Keratinocyte (primary cell): ENCODE measurements around the gene DEUP1. TPM values are rescaled to one million over a fixed set of nuclear protein-coding genes. Genes with fewer than 3 reads are reported as not detected.

Experiments used
- DNase-seq: peaks from one replicate; pipeline ENCODE4 v3.0.0-alpha.2; 2011; ENCODE audit warnings: low read depth, missing footprints, low spot score
- FAIRE-seq: peaks from 2 replicates; lab custom pipeline; 2011; peaks lifted over from hg19 to GRCh38; lab: Jason Lieb, UNC
- H2AFZ ChIP-seq: 2 replicates; pipeline ENCODE4 v1.6.0; 2012; ENCODE audit warnings: low read length, control low read depth, inconsistent platforms; ENCODE audit not compliant: control insufficient read depth
- H3K27ac ChIP-seq: 2 replicates; pipeline ENCODE4 v1.5.1; 2011; ENCODE audit warnings: low read length; ENCODE audit not compliant: control insufficient read depth, insufficient read depth
- H3K27me3 ChIP-seq: 3 replicates; pipeline ENCODE4 v1.6.0; 2011; ENCODE audit warnings: low read length; ENCODE audit not compliant: control insufficient read depth, insufficient read depth; ENCODE audit errors: extremely low read depth
- H3K36me3 ChIP-seq, 2 experiments: 2 replicates in 1 of 2; 3 replicates in 1 of 2; pipeline ENCODE4 v1.5.1; 2011; ENCODE audit warnings: low read length in 2 of 2, mild to moderate bottlenecking in 1 of 2; ENCODE audit not compliant: control insufficient read depth in 2 of 2, insufficient read depth in 2 of 2; ENCODE audit errors: extremely low read depth in 1 of 2
- H3K4me1 ChIP-seq: 3 replicates; pipeline ENCODE4 v1.5.1; 2011; ENCODE audit warnings: low read length; ENCODE audit not compliant: control insufficient read depth, insufficient read depth; ENCODE audit errors: extremely low read depth
- H3K4me2 ChIP-seq: 3 replicates; pipeline ENCODE4 v1.6.0; 2011; ENCODE audit warnings: low read depth, low read length; ENCODE audit not compliant: control insufficient read depth, insufficient read depth; ENCODE audit errors: extremely low read depth
- H3K4me3 ChIP-seq, 3 experiments: fragments of 200-600 bp in 1 of 3; sonication (generic) in 1 of 3; 2 replicates in 2 of 3; 3 replicates in 1 of 3; pipeline ENCODE4 v1.5.1; 2011 to 2016; ENCODE audit warnings: low read length in 3 of 3, mild to moderate bottlenecking in 3 of 3, control low read depth in 2 of 3, inconsistent platforms in 1 of 3, low read depth in 1 of 3, mixed read lengths in 1 of 3, mixed run types in 1 of 3, moderate library complexity in 1 of 3; ENCODE audit not compliant: control insufficient read depth in 2 of 3, insufficient read depth in 2 of 3; ENCODE audit errors: extremely low read depth in 1 of 3
- H3K79me2 ChIP-seq: 2 replicates; pipeline ENCODE4 v1.6.0; 2012; ENCODE audit warnings: low read length; ENCODE audit not compliant: control insufficient read depth, insufficient read depth
- H3K9ac ChIP-seq: 3 replicates; pipeline ENCODE4 v1.6.0; 2011; ENCODE audit warnings: low read length; ENCODE audit not compliant: control insufficient read depth, insufficient read depth; ENCODE audit errors: extremely low read depth
- H3K9me1 ChIP-seq: 3 replicates; pipeline ENCODE4 v1.6.0; 2011; ENCODE audit warnings: low read length; ENCODE audit not compliant: control insufficient read depth, insufficient read depth; ENCODE audit errors: extremely low read depth
- H3K9me3 ChIP-seq: 2 replicates; pipeline ENCODE4 v1.5.1; 2012; ENCODE audit warnings: low read depth, low read length; ENCODE audit not compliant: control insufficient read depth
- H4K20me1 ChIP-seq: 3 replicates; pipeline ENCODE4 v1.6.0; 2011; ENCODE audit warnings: low read length; ENCODE audit not compliant: control insufficient read depth, insufficient read depth; ENCODE audit errors: extremely low read depth
- CTCF ChIP-seq, 3 experiments: IDR thresholded peaks in 1 of 3; conservative IDR thresholded peaks in 1 of 3; optimal IDR thresholded peaks in 1 of 3; 2 replicates in 2 of 3; 3 replicates in 1 of 3; pipeline versions ENCODE3 to v1.5.1; 2011; ENCODE audit warnings: low read length in 3 of 3, mild to moderate bottlenecking in 3 of 3, moderate library complexity in 2 of 3, control low read depth in 1 of 3, inconsistent platforms in 1 of 3; ENCODE audit not compliant: insufficient read depth in 2 of 3; ENCODE audit errors: extremely low read depth in 1 of 3
- EZH2 ChIP-seq: IDR thresholded peaks from one replicate; pipeline ENCODE4 v1.6.1; 2012; ENCODE audit warnings: inconsistent platforms, mild to moderate bottlenecking, low read length, moderate library complexity
- dilution Hi-C: fragments of 300-500 bp; cut with MboI; formaldehyde crosslinking; loops from one replicate; pipeline ENCODE4 v1.7.0; 2020; ENCODE audit warnings: low sequenced_read_pairs; ENCODE audit not compliant: extremely low pct_ligation_motif_present
- polyA plus RNA-seq, 5 experiments: library from polyadenylated mRNA; depleted of rRNA in 3 of 5; stranded (reverse) in 3 of 5; stranded (forward) in 1 of 5; unstranded in 1 of 5; fragments of >200 nt; gene quantifications; 1 replicate in 1 of 5; 2 replicates in 3 of 5; 3 replicates in 1 of 5; pipeline versions ENCODE4 v1.2.1 to v1.2.3, GENCODE V29; 2011 to 2012; ENCODE audit warnings: missing spikeins in 2 of 5, low read depth in 1 of 5, low replicate concordance in 1 of 5

Gene DEUP1
- polyA plus RNA-seq, 1 donor (not counting 4 experiments of a cell fraction or from before 2014, with no cell fraction given): 0.12 TPM

- H3K36me3 ChIP-seq: no peaks in the 10 kb centered on the region
- no peak overlapping the region for H3K4me2 ChIP-seq
- no peak overlapping the region for H2AFZ ChIP-seq
- TF ChIP-seq CTCF (optimal IDR thresholded peaks at IDR 0.05 in 1 of 3, IDR thresholded peaks at IDR 0.05 in 1 of 3, conservative IDR thresholded peaks at IDR 0.05 in 1 of 3; ENCODE audit: extremely low read depth in 1 of 3, insufficient read depth in 2 of 3, low read length in 3 of 3) (no peak), EZH2 (no peak)
- no peak overlapping the region for H3K4me3 ChIP-seq
- no peaks in the 10 kb centered on the region for H3K9me1 ChIP-seq
- H3K27me3 ChIP-seq: no peaks in the 10 kb centered on the region
- no peak overlapping the region for H3K27ac ChIP-seq
- no peak overlapping the region for H3K9ac ChIP-seq
- H4K20me1 ChIP-seq: no peaks in the 10 kb centered on the region
- H3K9me3 ChIP-seq: no peaks in the 10 kb centered on the region
- H3K79me2 ChIP-seq: no peaks in the 10 kb centered on the region
- no peak for DNase-seq
- peaks cover 13% of the 10 kb centered on the region for H3K4me1 ChIP-seq
- dilution Hi-C loops: no loop called here
- FAIRE-seq: no peak
Measured at GRCh38 chr11:93482556-93482955, 152.0 kb downstream of the DEUP1 start.

DNA sequence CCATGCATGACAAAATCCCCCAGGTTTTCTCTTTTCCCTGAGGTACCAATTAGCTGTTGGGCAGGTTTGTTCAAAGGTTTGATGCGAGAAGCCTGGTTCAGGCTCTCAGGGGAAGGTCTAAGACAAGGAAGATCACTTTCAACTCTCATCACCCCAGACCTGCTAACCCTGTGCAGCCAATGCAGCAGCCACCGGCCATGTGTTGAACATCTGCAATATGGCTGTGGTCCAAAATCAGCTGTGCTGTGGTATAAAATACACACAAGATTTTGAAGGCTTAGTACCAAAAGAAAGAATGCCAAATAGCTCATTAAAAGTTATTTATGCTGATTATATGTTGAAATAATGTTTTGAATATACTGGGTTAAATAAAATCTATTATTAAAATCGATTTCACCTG is 154.2 kb downstream of the DEUP1 start:
- TF ChIP-seq CTCF (optimal IDR thresholded peaks at IDR 0.05 in 1 of 3, IDR thresholded peaks at IDR 0.05 in 1 of 3, conservative IDR thresholded peaks at IDR 0.05 in 1 of 3; ENCODE audit: extremely low read depth in 1 of 3, insufficient read depth in 2 of 3, low read length in 3 of 3) (no peak), EZH2 (no peak)
- H3K36me3 ChIP-seq: no peaks in the 10 kb centered on the region
- no peaks in the 10 kb centered on the region for H3K9me3 ChIP-seq
- dilution Hi-C loops: no loop called here
- H3K27ac ChIP-seq: no peak overlapping the region
- H3K9me1 ChIP-seq: no peaks in the 10 kb centered on the region
- no peaks in the 10 kb centered on the region for H3K79me2 ChIP-seq
- peaks cover 13% of the 10 kb centered on the region for H3K4me1 ChIP-seq
- H3K27me3 ChIP-seq: no peaks in the 10 kb centered on the region
- H3K9ac ChIP-seq: no peak overlapping the region
- FAIRE-seq (no peak), DNase-seq (no peak)
- H4K20me1 ChIP-seq: no peaks in the 10 kb centered on the region
- H3K4me2 ChIP-seq: no peak overlapping the region
- H2AFZ ChIP-seq: no peak overlapping the region
- H3K4me3 ChIP-seq: no peak overlapping the region
